GM18508 (cell line): ENCODE measurements around the gene FRA10AC1.

Source experiments
- ATAC-seq: cut with Tn5 transposase; IDR thresholded peaks from one replicate; pipeline ENCODE4 v1.9.1; 2021; ENCODE audit warnings: moderate number of reproducible peaks; ENCODE audit not compliant: insufficient read depth, unreplicated experiment

Gene FRA10AC1

GRCh38 chr10:93630625-93631557, 71.5 kb downstream of the FRA10AC1 start:
- ATAC-seq = no peak

- no peak for ATAC-seq
Measured at GRCh38 chr10:93629647-93630305, 72.6 kb downstream of the FRA10AC1 start.

DNA sequence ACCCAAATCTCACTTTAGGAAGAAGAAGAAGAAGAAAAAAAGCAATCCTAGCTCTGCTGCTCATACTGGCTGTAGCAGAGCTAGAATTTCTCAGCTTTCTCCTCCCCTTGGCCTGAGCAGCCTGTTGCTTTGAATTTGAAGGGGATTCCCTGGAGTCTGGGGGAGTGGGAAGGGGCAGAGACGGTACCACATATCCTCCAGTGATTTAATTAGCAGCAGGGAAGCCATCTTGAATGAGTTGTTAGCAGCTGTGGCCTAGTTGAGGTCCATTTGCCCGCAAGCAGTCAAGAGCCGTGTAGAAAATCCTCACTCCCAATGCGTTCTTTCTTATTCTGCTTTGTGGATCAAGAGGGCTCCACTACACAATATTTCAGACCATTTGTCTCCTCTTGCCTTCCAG, 73.5 kb downstream of the FRA10AC1 start:
- no peak for ATAC-seq

DNA sequence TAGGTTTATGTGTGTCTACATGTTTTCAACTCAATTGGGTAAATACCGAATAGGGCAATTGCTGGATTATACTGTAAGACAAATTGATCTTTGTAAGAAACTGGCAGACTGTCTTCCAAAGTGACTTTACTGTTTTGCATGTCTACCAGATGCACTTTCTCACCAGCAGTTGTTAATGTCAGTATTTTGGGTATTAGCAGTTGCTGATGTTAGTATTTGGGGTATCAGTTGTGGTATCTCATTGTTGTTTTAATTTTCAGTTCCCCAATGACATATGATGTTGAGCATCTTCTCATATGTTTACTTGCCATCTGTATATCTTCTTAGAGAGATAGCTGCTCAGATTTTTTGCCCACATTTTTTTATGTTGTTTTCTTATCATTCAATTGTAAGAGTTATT, 79.5 kb downstream of the FRA10AC1 start:
- no peak for ATAC-seq

- no peak for ATAC-seq
Measured at GRCh38 chr10:93620925-93621324, 81.5 kb downstream of the FRA10AC1 start.
